Fibroblast of skin of left biceps (primary cell): ENCODE measurements around the gene SLC39A2.
"Not testable (repeated sequence)": the region's sequence is repeated elsewhere in the genome, so short reads cannot be mapped to it uniquely, and the experiment has no call there.

Experiments
- DNase-seq, 2 experiments: peaks; one replicate each; pipeline ENCODE4 v3.0.0-alpha.2; 2013; ENCODE audit warnings: low read depth in 2 of 2

SLC39A2 gene

GRCh38 chr14:21025371-21026273 lies 26.5 kb downstream of the SLC39A2 start:
- DNase-seq: no peak

- no peak for DNase-seq
Measured at GRCh38 chr14:21026274-21026987, 27.3 kb downstream of the SLC39A2 start.

GRCh38 chr14:21026988-21027315 lies 27.9 kb downstream of the SLC39A2 start:
- no peak for DNase-seq

GRCh38 chr14:21029917-21030316 lies 30.8 kb downstream of the SLC39A2 start, which contains the start of gene TPPP2:
Gene TPPP2 (plus strand): TSS chr14:21030217. CDS start chr14:21030582, 365 bp downstream.
- no peak for DNase-seq

GRCh38 chr14:21030531-21030930 lies 31.4 kb downstream of the SLC39A2 start:
- no peak for DNase-seq

GRCh38 chr14:21032326-21033132 lies 33.4 kb downstream of the SLC39A2 start:
- DNase-seq: no peak

- no peak for DNase-seq
Measured at GRCh38 chr14:21033133-21033698, 34.1 kb downstream of the SLC39A2 start.

- no peak for DNase-seq
Measured at GRCh38 chr14:21034707-21035106, 35.6 kb downstream of the SLC39A2 start, which contains the start of gene RNASE13. Gene RNASE13 (minus strand): TSS chr14:21034807. CDS start chr14:21034288, 519 bp downstream.

GRCh38 chr14:21036751-21037150 lies 37.7 kb downstream of the SLC39A2 start:
- no peak for DNase-seq

- DNase-seq: no peak
Measured at GRCh38 chr14:21037156-21037555, 38.1 kb downstream of the SLC39A2 start.

GRCh38 chr14:21038441-21039422 lies 39.6 kb downstream of the SLC39A2 start:
- no peak for DNase-seq

- peak in 1 of 2 experiments; percentile 27 for DNase-seq
Measured at GRCh38 chr14:21039585-21040369, 40.7 kb downstream of the SLC39A2 start.

- no peak for DNase-seq
Measured at GRCh38 chr14:21040370-21040925, 41.4 kb downstream of the SLC39A2 start.

GRCh38 chr14:21040941-21041340 lies 41.8 kb downstream of the SLC39A2 start:
- not testable (repeated sequence) for DNase-seq

GRCh38 chr14:21041676-21042433 lies 42.8 kb downstream of the SLC39A2 start, which contains the start of gene RNASE7:
Gene RNASE7 (plus strand): TSS chr14:21042362. CDS start chr14:21042993, 631 bp downstream.
- DNase-seq: no peak

GRCh38 chr14:21042918-21043317 lies 43.8 kb downstream of the SLC39A2 start:
- DNase-seq: no peak

- DNase-seq: no peak
Measured at GRCh38 chr14:21043387-21043973, 44.4 kb downstream of the SLC39A2 start.
